PC-3 (cell line): Measurements from ENCODE around the gene CALN1.

ENCODE experiments used
- CTCF ChIP-seq: fragments of 300-600 bp; sonication (generic); conservative IDR thresholded peaks from 2 replicates; pipeline ENCODE4 v1.5.1; 2017; ENCODE audit warnings: antibody characterized with exemption, low read depth, mild to moderate bottlenecking, low read length
- EZH2 ChIP-seq: fragments of 300-600 bp; sonication (generic); IDR thresholded peaks from one replicate; pipeline ENCODE4 v1.6.1; 2017; ENCODE audit warnings: antibody characterized with exemption, mild to moderate bottlenecking, low read length; ENCODE audit not compliant: unreplicated experiment
- EZH2phosphoT487 ChIP-seq: fragments of 300-600 bp; sonication (generic); IDR thresholded peaks from 2 replicates; pipeline ENCODE4 v1.6.1; 2018; ENCODE audit warnings: mild to moderate bottlenecking, antibody characterized with exemption, low read length, borderline replicate concordance

DNA sequence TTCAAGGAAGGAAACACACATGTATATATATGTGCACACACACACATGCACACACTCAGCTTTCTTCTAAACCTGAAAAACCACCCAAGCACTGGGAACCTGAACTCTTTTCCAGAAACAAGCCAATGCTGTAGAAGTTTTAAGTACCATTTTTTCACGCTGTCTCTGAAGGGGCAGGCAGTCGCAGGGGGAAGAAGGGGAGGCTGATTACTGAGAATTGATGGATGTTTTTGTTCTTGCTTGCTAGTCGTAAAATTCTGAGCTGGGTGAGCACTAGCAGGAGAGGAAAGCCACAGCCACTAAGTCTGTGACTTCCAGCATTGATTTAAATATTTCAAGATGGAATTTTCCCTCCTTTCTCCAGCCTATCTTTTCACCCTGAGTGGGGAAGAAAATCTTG is 391.8 kb downstream of the CALN1 start:
- TF ChIP-seq CTCF (no peak), EZH2 (no peak), EZH2phosphoT487 (no peak)
